Islet of Langerhans (tissue), 1 donor: ENCODE data around the gene UGT1A7.

ENCODE experiments used
- FAIRE-seq: peaks from one replicate; lab custom pipeline; 2011; peaks lifted over from hg19 to GRCh38; lab: Jason Lieb, UNC

The UGT1A7 gene

GRCh38 chr2:233819884-233820773 lies 138.4 kb downstream of the UGT1A7 start:
- FAIRE-seq = no peak

GRCh38 chr2:233820774-233821105 lies 139.0 kb downstream of the UGT1A7 start:
- FAIRE-seq = no peak

GRCh38 chr2:233821196-233821595 lies 139.5 kb downstream of the UGT1A7 start:
- no peak for FAIRE-seq

- no peak for FAIRE-seq
These were observed 140.0 kb downstream of the UGT1A7 start for GRCh38 chr2:233821709-233822100.

GRCh38 chr2:233822101-233822771 lies 140.5 kb downstream of the UGT1A7 start:
- no peak for FAIRE-seq
